ENCODE data around the gene GABARAPL1.

The GABARAPL1 gene

GRCh38 chr12:10272467-10272866 is 59.8 kb downstream of the GABARAPL1 start:
- Histone ChIP-seq H3K4me3 (ENCODE audit: low read length) (no peak overlapping the region), H3K9ac (ENCODE audit: low read depth, low read length) (no peak overlapping the region), H3K36me3 (ENCODE audit: insufficient read depth, low read depth, low read length) (no peaks in the 10 kb centered on the region), H3K27ac (ENCODE audit: low read length) (no peak overlapping the region), H3K4me1 (ENCODE audit: insufficient read depth, low read length) (no peaks in the 10 kb centered on the region), H3K9me3 (ENCODE audit: insufficient read depth, low read depth, low read length) (no peaks in the 10 kb centered on the region), H3K27me3 (ENCODE audit: insufficient read depth, low read length) (no peaks in the 10 kb centered on the region)

All from iPS-20b (cell line).